ENCODE results near the gene FLII. TPM values are rescaled to one million over a fixed set of nuclear protein-coding genes. Genes with fewer than 3 reads are reported as not detected.
A peak's percentile ranks its signal among the peaks of the same experiment; 100 is the strongest.

The FLII gene
- total RNA-seq, 1 donor from 2014 or later, result 102 TPM

GRCh38 chr17:18260332-18261145 lies 2.0 kb upstream of the FLII start, which contains the start of gene MIEF2:
MIEF2 (plus strand) TSS chr17:18260662; CDS start chr17:18262721, 2,059 bp downstream.
- DNase-seq (ENCODE audit: low spot score), result peak; percentile 96
- ATAC-seq, result peak; percentile 80

DNA sequence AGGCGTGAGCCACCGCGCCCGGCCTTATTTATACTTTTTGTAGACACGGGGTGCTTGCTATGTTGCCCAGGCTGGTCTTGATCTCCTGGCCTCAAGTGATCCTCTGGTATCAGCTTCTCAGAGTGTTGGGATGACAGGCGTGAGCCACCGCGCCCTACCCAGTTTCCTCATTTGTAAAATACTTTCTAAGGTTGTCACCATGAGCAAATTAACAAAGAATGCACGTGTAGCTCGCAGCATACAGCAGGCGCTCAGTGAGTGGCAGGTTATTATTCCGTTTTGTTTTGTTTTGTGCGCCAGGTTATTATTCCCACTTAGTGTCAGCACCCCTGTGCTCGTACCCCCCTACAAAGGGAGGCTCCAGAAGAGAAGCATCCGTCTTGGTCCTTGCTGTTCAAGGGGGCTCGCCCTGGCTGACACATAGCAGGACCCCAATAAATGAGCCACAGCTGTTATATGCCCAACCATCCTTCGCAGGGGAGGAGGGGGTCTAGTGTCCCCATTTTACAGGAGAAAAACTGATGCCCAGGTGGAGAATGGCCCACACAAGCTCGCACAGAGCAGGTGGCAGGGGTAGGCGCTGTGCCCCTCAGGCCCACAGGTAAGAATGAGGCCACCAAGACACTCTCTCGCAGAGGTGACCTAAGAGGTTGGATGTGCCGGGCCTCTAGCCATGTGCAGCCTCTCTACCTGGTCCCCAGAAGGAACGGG lies 1.2 kb upstream of the FLII start:
- DNase-seq (ENCODE audit: low spot score) (no peak), ATAC-seq (no peak)

DNA sequence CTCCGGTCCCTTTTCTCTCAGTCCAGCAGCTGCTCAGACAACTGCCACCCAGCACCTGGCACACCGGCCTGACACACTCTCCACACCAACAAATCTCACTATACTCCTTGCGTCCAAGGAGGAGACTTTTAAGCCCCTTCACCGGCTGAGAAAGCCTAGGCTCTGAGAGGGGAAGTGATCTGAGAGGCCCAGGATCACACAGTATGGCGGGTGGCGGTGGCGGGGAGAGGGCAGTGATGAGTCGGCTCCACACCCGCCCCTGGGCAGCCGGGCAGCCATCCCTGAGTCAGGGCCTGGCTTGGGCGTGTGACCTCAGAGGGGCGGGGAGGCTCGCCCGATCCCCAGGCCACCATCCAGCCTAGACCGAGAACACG lies 569 bp downstream of the FLII start:
- ATAC-seq (peak; percentile 61), DNase-seq (ENCODE audit: low spot score) (no peak)

GRCh38 chr17:18257268-18257981 lies 1.1 kb downstream of the FLII start:
- ATAC-seq, result peak; percentile 20

GRCh38 chr17:18256776-18257175 lies 1.8 kb downstream of the FLII start:
- no peak for DNase-seq (ENCODE audit: low spot score)
- ATAC-seq, result no peak

More at GRCh38 chr17:18257268-18257981, 1.1 kb downstream of the FLII start:
- no peak for DNase-seq (ENCODE audit: low spot score)

DNA sequence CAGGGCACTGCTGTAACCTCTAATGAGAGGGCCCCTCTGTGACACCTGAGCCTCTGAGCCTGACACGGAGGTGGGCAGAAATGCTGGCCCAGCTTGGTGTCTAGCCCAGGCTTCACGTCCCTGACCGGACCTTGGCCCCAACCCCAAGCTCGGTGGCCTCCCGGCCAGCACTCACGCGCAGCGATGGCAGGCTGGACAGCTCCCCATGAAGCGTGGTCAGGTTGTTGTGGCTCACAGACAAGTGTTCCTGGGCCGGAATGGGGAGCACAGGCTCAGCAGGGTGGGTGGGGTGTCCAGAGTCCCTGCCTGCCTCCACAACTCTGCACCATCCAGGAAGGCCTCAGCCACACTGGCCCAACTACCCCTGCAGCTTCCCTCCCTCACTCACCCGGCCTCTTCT lies 2.2 kb downstream of the FLII start:
- no peak for DNase-seq (ENCODE audit: low spot score)
- no peak for ATAC-seq

DNA sequence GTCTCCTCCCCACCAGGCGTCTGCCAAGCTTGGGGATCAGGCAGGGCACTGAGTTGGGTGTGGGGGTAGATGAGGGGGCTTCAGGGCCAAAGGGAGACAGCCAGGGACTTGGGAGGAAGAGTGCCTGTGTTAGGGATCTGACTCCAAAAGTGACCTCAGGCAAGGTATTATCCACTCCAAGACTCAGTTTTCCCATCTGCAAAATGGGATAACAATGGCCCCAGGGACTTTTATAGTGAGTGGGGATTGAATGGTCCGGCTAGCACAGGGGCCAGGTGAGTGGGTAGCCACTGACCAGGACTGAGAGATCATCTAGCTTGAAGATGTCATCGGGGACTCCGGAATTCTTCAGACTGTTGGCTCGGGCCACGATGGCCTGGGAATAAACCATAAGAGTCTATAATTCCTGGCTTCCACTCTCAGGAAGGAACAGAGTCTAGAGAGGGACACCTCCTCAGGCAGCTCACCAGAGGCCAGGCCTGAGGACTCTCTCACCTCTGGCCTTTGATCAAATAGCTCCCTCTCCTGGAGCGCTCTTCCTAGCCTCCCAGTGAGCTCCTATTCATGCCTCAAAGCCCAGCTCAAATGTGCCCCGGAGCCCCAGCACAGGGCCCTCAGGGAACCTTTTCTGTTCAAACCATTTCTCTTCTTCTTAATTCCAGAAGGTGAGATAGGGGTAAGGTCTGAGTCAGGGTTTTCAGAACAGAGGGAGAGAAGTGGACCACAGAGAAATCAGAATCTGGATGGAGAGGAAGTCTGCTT lies 3.5 kb downstream of the FLII start:
- ATAC-seq (no peak), DNase-seq (ENCODE audit: low spot score) (no peak)

DNA sequence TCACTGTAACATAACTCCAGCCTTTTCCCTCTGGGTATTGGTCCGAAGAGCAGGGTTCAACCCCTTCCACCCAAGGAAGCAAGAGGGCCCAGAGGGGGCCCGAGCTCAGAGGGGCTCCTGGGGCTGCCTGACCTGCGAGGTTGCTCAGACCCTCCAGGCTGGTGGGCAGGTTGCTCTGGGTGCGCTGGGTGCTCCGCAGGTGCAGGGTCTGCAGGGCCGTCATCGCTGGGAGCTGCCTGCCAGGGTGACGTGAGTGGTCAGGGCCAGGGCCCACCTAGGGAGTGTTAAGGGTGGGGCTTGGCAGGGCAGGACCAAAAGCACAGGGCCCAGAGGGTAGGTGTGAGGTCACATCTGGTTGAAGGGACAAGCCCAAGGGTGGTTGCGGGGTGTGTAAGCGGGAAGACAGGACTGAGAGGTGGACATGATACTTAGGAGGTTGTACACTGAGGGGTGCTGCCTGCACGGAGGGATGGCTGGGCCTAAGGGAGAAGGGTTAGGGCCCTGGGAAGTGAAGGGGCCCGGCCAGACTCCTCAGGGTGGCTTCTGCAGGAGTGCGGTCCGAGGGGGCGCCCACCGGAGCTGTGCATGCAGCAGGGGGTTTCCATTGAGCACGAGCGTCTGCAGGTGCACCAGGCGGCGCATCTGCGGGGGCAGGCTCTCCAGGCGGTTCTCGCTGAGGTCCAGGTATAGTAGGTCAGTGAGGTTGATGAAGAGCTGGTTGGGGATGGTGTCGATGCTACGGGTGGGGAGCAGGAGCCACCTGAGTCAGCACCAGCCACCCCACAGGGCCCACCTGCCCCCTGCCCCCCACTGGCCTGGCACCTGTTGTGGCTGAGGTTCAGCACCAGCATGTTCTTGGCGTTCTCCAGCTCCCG lies 4.4 kb downstream of the FLII start:
- DNase-seq (ENCODE audit: low spot score) (no peak), ATAC-seq (no peak)

DNA sequence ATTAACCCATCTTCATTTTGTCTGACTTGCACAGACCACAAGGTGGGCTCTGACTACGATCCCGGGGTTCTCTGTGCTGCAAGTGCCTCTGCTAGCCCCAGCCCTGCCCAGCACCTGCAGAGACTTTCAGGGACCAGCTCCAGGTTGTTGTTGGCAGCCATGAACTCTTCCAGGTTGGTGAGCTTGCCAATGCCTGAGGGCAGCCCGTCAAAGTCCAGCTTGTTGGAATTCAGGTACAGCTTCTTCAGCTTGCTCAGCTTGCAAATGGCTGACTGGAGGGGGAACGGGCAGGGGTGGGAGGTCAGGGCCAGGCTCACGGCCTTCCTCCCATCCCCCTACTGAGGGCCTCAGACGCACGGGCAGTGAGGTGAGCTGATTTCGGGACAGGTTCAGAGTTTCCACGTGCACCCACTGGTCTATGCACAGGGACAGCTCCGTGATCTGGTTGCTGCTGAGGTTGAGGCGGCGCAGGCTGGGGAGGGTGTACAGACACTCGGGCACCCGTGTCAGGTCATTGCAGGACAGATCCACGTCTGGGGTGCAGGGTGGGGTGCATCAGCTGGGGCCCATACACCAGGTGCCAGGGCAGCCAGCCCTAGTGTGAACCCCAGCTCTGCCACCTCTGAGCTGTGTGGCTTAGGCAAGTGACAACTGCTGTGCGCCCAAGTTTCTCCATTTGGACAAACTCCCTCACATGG lies 5.2 kb downstream of the FLII start:
- DNase-seq (ENCODE audit: low spot score), result peak; percentile 65

GRCh38 chr17:18252160-18252559 lies 6.4 kb downstream of the FLII start:
- ATAC-seq, result no peak
- no peak for DNase-seq (ENCODE audit: low spot score)

More for the DNA sequence above, 5.2 kb downstream of the FLII start:
- peak; percentile 61 for ATAC-seq

- ATAC-seq (no peak), DNase-seq (ENCODE audit: low spot score) (no peak)
These were observed 7.3 kb downstream of the FLII start for GRCh38 chr17:18251204-18251603.

- no peak for DNase-seq (ENCODE audit: low spot score)
- no peak for ATAC-seq
These were observed 7.8 kb downstream of the FLII start for GRCh38 chr17:18250708-18251107.

- ATAC-seq (peak; percentile 51), DNase-seq (ENCODE audit: low spot score) (no peak)
These were observed 8.3 kb downstream of the FLII start for GRCh38 chr17:18250259-18250658.

DNA sequence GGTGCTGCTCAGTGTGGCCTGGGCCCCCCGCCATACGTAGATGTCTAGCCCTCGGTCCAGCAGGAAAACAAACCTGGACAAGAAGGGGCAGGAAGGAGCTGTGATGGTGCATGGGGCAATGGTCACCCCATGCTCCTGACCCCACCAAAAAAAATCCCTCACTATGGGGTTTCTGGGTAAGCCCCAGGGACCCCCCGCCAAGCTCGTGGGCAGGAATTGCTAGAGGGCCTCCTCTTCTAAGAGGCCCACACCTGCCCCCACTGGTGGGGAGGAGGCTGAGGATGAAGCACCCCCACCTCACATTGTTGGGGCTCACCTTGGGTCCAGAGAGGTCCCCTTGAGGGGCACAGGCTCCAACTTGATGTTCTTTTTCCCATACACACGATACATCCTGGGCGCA lies 9.7 kb downstream of the FLII start:
- ATAC-seq, result no peak

DNA sequence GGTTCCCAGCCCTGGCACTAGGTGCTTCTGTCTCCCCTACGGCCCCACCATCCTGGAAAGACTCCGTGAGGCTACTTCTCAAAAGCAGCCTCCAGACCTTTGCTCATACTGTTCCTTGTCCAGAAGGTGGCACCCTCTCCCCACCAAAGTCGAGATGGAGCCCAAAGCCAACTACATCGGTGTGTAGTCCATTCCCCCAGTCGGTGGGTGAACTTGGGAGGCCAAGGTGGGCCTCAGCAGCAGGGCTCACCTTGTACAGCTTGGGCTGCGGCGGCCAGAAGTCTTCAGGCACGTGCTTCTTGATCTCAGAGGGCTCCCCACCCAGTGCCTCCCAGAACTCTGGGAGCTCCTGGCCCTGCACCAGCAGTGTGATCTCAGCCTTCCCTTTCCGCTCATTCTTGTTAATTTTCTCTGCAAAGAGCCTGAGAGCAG lies 10.2 kb downstream of the FLII start:
- peak; percentile 66 for ATAC-seq
- peak; percentile 66 for DNase-seq (ENCODE audit: low spot score)

More for the DNA sequence above, 9.7 kb downstream of the FLII start:
- DNase-seq (ENCODE audit: low spot score), result no peak

DNA sequence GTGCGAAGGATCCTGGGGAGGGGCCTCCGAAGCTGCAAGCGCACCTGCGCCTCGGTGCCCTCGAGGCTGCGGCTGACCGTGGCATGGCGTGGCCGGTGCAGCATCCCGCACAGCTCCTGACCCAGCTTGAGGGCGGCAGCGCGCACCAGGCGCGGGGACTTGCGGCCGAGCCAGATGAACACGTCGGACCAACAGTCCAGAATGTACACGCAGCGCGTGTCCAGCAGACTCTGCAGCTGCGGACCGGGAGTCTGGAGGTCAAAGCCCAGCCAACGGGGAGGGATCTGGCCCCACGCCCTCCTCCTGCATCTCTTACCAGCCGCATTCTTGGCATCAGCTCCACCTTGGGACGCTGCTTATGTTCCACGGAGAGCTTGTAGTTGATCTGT lies 10.9 kb downstream of the FLII start:
- no peak for ATAC-seq
- DNase-seq (ENCODE audit: low spot score), result no peak

GRCh38 chr17:18246880-18247612 lies 11.5 kb downstream of the FLII start:
- no peak for DNase-seq (ENCODE audit: low spot score)

DNA sequence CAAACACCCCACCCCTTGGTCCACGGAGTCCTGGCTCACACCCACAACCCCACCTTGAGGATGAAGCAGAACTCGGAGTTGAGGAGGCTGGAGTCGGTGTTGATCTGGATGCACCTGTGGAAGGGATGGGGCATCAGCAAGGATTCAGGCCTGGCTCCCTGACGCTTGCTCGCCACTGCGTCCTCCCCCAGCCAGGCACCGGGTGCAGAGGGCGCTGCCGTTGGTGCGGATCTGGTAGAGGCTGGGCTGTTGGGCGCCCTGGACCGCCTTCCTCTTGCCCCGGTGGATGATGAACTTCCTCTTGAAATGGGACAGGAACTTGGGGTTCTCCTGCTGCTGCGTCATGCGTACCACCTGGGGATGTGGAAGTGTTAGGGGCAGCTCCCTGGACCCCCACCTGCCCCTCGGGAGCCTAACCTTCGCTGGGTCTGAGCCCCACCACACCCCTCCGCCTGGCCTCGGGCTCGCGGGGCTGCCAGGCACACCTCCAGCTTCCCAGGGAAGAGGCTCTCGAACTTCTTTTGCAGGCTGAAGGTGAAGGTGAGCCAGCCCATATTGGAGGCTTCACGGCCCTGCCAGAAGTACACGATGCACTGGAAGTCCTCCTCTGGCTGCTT lies 12.3 kb downstream of the FLII start:
- no peak for ATAC-seq

More at GRCh38 chr17:18246880-18247612, 11.5 kb downstream of the FLII start:
- ATAC-seq, result peak; percentile 11

More for the DNA sequence above, 12.3 kb downstream of the FLII start:
- DNase-seq (ENCODE audit: low spot score), result no peak

Data from left lobe of liver (tissue), 2 donors.